Stimulated activated CD4-positive, alpha-beta T cell treated with anti-CD3 and anti-CD28 coated beads, Interleukin-1b, Interleukin-23, amount 100 ng/mL, for 48 hours (primary cell): ENCODE results near the gene UNC13B.
"Not testable (repeated sequence)": the region's sequence is repeated elsewhere in the genome, so short reads cannot be mapped to it uniquely, and the experiment has no call there.

Source experiments
- DNase-seq: peaks from one replicate; pipeline ENCODE4 v3.0.0-alpha.2; 2020

UNC13B gene

DNA sequence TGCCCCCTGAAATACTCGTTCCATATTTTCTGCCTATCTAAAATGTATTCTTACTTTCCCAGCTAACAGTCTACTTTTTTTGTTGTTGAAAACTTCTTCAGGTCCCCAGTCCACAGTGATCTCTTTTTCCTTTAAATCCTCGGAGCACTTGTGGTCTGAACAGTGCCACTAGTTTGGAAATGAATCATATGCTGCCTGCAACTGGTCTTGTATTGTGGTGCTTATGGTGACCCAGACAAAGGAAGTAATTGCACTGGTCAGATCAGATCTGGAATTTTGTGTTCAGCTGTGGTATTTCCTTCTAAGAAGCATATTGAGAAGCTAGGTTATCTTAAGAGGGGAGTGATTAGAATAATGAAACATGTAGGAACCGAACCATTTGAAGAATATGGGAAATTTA lies 2.9 kb downstream of the UNC13B start:
- DNase-seq = no peak

DNA sequence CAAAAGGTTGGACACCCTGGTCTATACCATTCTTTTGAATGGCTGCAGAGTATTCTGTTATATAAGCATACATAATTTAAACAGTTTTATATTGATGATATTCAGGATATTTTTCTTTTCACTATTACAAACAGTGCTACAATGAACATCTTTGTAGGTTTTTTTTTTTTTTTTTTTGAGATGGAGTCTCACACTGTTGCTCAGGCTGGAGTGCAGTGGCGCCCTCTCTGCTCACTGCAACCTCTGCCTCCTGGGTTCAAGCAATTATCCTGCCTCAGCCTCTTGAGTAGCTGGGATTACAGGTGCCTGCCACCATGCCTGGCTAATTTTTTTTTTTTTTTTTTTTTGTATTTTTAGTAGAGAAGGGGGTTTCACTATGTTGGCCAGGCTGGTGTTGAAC lies 5.6 kb downstream of the UNC13B start:
- not testable (repeated sequence) for DNase-seq

DNA sequence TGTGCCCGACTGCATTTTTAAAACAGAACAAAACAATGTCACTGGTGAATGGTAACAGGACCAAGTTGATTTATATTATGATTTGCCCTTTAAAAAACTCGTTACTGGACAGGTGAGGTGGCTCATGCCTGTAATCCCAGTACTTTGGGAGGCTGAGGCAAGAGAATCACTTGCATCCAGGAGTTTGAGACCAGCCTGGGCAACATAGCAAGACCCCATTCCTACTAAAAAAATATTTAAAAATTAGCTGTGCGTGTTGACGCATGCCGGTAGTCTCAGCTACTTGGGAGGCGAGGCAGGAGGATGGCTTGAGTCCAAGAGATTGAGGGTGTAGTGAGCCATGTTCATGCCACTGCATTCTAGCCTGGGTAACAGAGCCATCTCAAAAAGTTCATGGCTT lies 7.2 kb downstream of the UNC13B start:
- DNase-seq = no peak

DNA sequence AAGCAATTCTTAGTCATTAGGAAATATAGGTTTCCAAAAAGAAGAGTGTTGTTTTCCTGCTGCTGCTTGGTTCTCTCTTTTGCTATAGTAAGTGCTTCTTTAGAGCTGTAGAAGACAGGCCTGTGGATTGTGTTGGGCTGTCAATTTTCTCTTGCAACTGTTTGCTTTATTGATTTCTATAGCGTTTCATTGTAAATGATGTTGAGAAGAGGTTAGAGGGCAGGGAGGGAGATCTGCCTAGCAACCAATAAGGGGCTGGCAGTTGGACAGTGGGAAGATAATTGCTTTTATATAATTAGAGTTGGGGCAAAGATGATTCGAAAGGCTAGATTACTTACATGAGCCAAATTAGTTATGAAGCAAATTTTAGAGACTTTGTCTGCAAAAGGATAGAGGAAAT lies 11.1 kb downstream of the UNC13B start:
- DNase-seq = no peak

DNA sequence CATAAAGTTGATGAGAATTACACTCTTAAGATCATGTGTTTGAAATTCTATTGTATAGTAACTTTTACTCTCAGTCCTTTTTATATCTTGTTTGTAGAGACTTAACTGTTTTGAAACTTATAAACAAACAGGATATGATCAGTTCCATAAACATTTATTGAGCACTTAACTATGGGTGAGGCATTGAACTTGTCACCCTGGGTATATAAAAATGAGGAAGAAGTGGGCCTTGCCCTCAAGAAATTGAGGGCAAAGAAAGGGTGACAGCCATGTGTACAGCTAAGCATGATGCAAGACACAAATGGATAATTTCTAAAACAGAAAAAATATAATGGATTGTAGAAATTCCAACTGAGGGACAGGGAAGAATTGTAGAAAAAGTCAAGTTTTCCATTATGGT lies 15.7 kb downstream of the UNC13B start:
- no peak for DNase-seq

GRCh38 chr9:35179347-35180280 lies 17.8 kb downstream of the UNC13B start:
- DNase-seq = no peak

DNA sequence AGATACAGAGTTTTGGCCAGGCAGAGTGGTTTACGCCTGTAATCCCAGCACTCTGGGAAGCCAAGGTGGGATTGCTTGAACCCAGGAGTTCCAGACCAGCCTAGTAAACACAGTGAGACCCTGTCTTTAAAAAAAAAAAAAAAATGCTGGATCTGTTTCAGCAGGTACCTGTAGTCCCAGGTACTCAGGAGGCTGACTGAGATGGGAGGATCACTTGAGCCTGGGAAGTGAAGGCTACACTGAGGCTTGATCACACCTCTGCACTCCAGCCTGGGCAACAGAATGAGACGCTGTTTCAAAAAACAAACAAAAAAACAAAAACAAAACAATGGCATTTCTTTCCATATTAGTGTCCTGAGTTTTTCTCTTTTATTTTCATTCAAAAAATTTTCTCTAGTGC lies 19.0 kb downstream of the UNC13B start:
- DNase-seq = no peak

- not testable (repeated sequence) for DNase-seq
Measured at GRCh38 chr9:35182401-35182800, 20.6 kb downstream of the UNC13B start.

GRCh38 chr9:35182996-35183754 lies 21.4 kb downstream of the UNC13B start:
- DNase-seq = not testable (repeated sequence)

DNA sequence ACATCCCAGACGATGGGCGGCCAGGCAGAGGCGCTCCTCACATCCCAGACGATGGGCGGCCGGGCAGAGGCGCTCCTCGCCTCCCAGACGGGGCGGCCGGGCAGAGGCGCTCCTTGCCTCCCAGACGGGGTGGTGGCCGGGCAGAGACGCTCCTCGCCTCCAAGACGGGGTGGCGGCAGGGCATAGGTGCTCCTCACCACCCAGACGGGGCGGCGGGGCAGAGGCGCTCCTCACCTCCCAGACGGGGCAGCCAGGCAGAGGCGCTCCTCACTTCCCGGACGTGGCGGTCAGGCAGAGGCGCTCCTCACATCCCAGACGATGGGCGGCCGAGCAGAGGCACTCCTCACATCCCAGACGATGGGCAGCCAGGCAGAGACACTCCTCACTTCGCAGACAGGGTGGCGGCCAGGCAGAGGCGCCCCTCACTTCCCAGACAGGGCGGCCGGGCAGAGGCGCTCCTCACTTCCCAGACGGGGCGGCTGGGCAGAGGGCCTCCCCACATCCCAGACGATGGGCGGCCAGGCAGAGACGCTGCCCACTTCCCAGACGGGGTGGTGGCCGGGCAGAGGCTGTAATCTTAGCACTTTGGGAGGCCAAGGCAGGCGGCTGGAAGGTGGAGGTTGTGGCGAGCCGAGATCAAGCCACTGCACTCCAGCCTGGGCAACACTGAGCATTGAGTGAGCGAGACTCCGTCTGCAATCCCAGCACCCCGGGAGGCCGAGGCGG lies 22.1 kb downstream of the UNC13B start:
- not testable (repeated sequence) for DNase-seq

- DNase-seq = no peak
Measured at GRCh38 chr9:35186524-35186923, 24.7 kb downstream of the UNC13B start.

DNA sequence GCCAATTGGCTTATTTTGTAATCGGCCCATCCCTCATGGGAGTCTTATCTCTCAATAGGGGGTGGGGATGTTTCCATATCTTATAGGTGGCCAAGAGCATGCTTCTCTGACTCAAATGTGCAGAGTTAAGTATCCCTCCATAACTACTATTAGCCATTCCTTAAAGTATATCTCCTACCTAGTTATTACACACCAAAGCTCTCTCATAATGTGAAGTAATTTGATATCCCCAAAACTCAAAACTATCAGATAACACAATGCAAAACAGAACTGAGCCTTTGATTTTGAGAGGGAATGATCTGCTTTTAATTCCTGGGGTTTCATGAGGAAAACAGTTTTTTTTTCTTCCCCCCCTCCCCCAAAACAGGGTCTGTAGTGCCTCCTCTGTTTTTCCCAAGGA lies 28.4 kb downstream of the UNC13B start:
- no peak for DNase-seq

- DNase-seq = no peak
Measured at GRCh38 chr9:35191105-35191504, 29.3 kb downstream of the UNC13B start.

DNA sequence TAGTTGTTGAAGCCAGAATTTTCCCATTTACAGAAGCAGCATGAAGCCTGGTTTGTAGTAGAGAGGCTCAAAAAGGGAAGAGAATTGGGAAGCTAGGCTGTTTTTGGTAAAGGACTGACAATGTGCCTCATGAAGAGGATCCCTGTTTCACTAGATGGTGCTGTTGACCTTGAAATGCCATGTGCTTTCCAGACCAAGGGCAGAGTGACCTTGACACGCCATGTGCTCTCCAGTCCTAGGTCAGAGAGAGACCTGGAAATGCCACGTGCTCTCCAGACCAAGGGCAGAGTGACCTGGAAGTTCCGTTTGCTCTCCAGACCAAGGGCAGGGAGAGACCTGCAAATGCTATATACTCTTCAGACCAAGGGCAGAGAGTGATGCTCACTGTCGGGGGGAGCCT lies 32.0 kb downstream of the UNC13B start:
- no peak for DNase-seq

DNA sequence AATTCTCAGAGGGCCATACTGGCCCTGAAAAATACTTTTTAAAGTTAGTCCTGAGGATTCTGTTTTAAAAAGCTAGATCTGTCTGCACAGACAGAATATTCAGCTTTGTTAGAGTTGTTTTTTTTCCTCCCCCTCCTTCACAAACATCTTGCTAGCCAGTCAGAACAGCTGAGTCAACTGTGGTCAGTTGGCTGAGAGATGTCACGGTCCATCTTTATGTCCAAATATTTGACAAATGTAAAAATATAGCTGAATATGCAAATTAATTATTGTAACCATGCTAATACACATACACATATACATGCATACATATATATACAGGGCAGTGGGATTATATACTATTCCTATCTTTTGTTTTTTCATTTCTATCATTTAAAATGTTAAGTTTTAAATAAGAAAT lies 33.9 kb downstream of the UNC13B start:
- no peak for DNase-seq

DNA sequence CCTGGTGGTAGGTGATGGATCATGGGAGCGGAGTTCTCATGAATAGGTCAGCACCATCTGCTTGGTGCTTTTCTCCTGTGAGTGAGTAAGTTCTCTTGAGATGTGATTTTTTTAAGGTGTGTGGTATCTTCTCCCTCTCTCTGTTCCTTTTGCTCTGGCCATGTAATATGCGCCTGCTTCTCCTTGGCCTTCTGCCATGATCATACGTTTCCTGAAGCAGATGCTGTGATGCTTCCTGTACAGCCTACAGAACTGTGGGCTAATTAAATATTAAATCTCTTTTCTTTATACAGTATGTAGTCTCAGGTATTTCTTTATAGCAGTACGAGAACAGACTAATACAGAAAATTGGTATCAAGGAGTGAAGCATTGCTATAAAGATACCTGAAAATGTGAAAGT lies 36.4 kb downstream of the UNC13B start:
- no peak for DNase-seq

DNA sequence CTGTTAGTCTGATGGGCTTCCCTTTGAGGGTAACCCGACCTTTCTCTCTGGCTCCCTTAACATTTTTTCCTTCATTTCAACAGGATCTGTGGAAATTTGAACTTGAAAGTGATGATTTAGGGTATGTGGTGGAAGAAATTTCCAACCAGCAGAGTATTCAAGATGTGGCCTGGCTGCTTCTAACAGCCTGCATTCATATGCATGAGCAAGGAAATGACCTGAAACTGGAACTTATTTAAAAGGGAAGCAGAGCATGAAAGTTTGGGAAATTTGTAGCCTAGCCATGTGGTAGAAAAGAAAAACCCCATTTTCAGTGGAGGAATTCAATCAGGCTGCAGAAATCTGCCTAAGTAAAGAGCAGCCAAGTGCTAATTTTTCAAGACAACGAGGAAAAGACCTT lies 41.7 kb downstream of the UNC13B start:
- no peak for DNase-seq

DNA sequence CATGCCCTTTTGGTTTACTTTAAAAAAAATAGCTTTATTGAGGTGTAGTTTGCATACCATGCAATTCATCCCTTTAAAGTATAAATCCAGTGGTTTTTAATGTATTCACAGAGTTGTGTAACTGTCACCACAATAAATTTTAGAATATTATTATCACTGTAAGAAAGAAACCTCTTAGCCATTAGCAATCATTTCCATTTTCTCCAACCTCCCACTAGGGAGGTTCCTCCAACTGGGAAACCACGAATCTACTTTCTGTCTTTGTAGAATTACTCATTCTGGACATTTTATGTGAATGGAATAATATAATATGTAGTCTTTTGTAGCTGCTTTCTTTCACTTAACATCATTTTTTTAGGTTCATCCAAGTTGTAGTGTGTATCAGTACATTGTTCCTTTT lies 43.5 kb downstream of the UNC13B start:
- no peak for DNase-seq

DNA sequence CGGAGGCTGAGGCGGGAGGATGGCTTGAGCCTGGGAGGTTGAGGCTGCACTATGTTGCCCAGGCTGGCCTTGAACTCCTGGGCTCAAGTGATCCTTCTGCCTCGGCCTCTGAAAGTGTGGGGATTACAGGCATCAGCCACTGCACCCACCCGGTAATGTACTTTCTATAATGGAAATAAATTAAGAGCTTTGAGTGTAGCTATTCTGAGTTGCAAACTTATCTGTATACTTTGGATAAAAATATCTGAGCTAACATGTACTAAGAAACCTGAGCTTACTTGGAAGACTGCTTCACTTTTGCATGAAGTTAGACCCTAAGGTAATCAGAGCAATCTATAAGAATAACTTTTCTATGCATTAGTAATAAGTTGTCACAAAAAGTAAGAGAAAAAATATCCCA lies 50.0 kb downstream of the UNC13B start:
- no peak for DNase-seq

DNA sequence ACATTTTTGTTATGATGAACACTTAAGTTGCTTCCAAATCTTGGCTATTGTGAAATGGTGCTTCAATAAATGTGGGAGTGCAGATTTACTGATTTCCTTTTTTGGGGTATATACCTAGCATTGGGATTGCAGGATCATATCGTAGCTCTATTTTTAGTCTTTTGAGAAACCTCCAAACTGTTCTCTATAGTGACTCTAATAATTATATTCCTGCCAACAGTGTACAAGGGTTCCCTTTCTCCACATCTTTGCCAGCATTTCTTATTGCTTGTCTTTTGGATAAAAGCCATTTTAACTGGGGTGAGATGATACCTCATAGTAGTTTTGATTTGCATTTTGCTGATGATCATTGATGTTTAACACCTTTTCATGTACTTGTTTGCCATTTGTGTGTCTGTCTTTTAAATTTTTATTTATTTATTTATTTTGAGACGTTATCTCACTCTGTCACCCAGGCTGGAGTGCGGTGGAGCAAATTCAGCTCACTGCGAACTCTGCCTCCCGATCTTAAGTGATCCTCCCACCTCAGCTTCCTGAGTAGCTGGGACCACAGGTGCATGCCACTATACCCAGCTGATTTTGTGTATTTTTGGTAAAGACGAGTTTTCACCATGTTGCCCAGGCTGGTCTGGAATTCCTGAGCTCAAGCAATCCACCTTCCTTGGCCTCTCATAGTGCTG lies 59.0 kb downstream of the UNC13B start:
- no peak for DNase-seq

- no peak for DNase-seq
Measured at GRCh38 chr9:35225677-35226076, 63.9 kb downstream of the UNC13B start.

DNA sequence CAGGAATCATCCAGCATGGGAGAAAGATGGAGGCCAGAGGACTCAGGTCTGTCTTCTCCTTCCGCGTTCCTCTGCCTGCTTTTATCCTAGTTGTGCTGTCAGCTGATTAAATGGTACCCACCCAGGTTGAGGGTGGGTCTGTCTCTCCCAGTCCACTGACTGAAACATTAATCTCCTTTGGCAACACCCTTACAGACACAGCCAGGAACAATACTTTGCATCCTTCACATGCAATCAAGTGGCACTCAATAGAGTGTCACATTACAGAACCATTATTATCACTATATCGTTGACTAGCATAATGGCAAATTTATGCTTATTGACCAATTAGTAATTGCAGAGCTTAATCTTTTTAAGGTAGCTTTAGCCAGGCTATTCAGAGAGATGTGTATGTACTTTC lies 64.8 kb downstream of the UNC13B start:
- no peak for DNase-seq

DNA sequence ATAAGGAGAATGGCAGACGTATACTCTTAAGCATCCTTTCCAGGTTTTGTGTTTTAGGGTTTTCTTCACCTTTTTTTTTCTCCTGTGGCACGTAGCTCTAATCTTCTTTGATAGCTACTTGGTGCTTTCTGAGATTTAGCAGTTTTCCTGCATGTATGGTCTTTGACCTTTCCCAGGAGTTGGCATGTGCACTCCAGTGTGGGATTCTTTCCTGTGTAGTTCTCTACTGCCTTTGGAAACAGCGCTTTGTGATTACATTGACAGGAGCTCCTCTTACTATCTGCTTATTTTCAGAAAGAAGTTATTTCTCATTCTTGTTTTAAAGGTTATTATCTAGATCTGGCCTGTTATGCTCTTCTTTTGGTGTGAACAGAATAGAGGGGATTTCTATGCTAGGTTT lies 65.5 kb downstream of the UNC13B start:
- DNase-seq = no peak
